ENCODE measurements around the gene WWTR1. TPM values are rescaled to one million over a fixed set of nuclear protein-coding genes. Genes with fewer than 3 reads are reported as not detected.

WWTR1 gene
- total RNA-seq, 4 donors from 2014 or later, result 103 to 148 (median 116) TPM

GRCh38 chr3:149608987-149609386 is 48.8 kb downstream of the WWTR1 start:
- H3K4me1 ChIP-seq, result peaks cover 4 to 12% of the 10 kb centered on the region in 2 donors
- H3K4me3 ChIP-seq, result no peak overlapping the region
- no peaks in the 10 kb centered on the region for H3K27me3 ChIP-seq
- intact Hi-C loops (cut with DNase I; ENCODE audit: low total_unique reads), result no loop called here
- no peaks in the 10 kb centered on the region for H3K36me3 ChIP-seq
- no peaks in the 10 kb centered on the region for H3K9me3 ChIP-seq
- no peak for DNase-seq
- H3K27ac ChIP-seq, result peak overlapping the region in 1 of 2 donors; percentile 69
- TF ChIP-seq POLR2A (IDR thresholded peaks at IDR 0.05) (no peak), CTCF (IDR thresholded peaks at IDR 0.05) (no peak)

GRCh38 chr3:149605902-149606301 is 51.9 kb downstream of the WWTR1 start:
- Histone ChIP-seq H3K36me3 (no peaks in the 10 kb centered on the region), H3K4me1 (peaks cover 4 to 12% of the 10 kb centered on the region in 2 donors), H3K4me3 (no peak overlapping the region), H3K27me3 (no peaks in the 10 kb centered on the region), H3K9me3 (no peaks in the 10 kb centered on the region), H3K27ac (no peak overlapping the region)
- TF ChIP-seq CTCF (IDR thresholded peaks at IDR 0.05) (no peak), POLR2A (IDR thresholded peaks at IDR 0.05) (no peak)
- intact Hi-C loops (cut with DNase I; ENCODE audit: low total_unique reads), result no loop called here
- no peak for DNase-seq

GRCh38 chr3:149604125-149604875 is 53.5 kb downstream of the WWTR1 start:
- H3K27me3 ChIP-seq, result no peaks in the 10 kb centered on the region
- no peak for TF ChIP-seq CTCF (IDR thresholded peaks at IDR 0.05)
- no peak for TF ChIP-seq POLR2A (IDR thresholded peaks at IDR 0.05)
- H3K9me3 ChIP-seq, result no peaks in the 10 kb centered on the region
- intact Hi-C loops (cut with DNase I; ENCODE audit: low total_unique reads), result no loop called here
- H3K4me3 ChIP-seq, result no peak overlapping the region
- peak overlapping the region in 1 of 2 donors; percentile 23 for H3K27ac ChIP-seq
- H3K36me3 ChIP-seq, result no peaks in the 10 kb centered on the region
- H3K4me1 ChIP-seq, result peaks cover 4 to 6% of the 10 kb centered on the region in 2 donors
- no peak for DNase-seq

GRCh38 chr3:149603126-149604074 is 54.4 kb downstream of the WWTR1 start:
- no peaks in the 10 kb centered on the region for H3K36me3 ChIP-seq
- intact Hi-C loops (cut with DNase I; ENCODE audit: low total_unique reads), result no loop called here
- peaks cover 4 to 6% of the 10 kb centered on the region in 2 donors for H3K4me1 ChIP-seq

More at GRCh38 chr3:149603126-149604074, 54.4 kb downstream of the WWTR1 start:
- Histone ChIP-seq H3K4me3 (no peak overlapping the region), H3K9me3 (no peaks in the 10 kb centered on the region), H3K27ac (no peak overlapping the region), H3K27me3 (no peaks in the 10 kb centered on the region)
- no peak for DNase-seq
- TF ChIP-seq POLR2A (IDR thresholded peaks at IDR 0.05), result no peak
- no peak for TF ChIP-seq CTCF (IDR thresholded peaks at IDR 0.05)

Measured in uterus (tissue), 4 donors.